Panc1 (cell line): Measurements from ENCODE around the gene GNG3. TPM values are rescaled to one million over a fixed set of nuclear protein-coding genes. Genes with fewer than 3 reads are reported as not detected.

Experiments
- ATAC-seq: fragments of 200-7000 bp; cut with Tn5 transposase; 2 replicates; pipeline ENCODE4 v1.9.1; 2020; ENCODE audit warnings: mild to moderate bottlenecking, moderate library complexity
- Bru-seq: library from RNA; stranded (reverse); fragments of 400-500 nt; gene quantifications from one replicate; lab custom pipeline; 2021; lab: Mats Ljungman, UMichigan
- BruChase-seq, 2 experiments: library from RNA; stranded (reverse); fragments of 400-500 nt; gene quantifications; one replicate each; lab custom pipeline; 2021; lab: Mats Ljungman, UMichigan
- BruUV-seq: library from RNA; stranded (reverse); fragments of 400-500 nt; replicated peaks from 2 replicates; lab custom pipeline; 2021; lab: Mats Ljungman, UMichigan
- CTCF ChIA-PET: fragments of 300-600 bp; sonication (Branson Sonifier 250); formaldehyde crosslinking; loops from one replicate; lab custom pipeline; 2022; ENCODE audit warnings: antibody characterized with exemption; lab: Charles Lee
- POLR2A ChIA-PET: fragments of 300-600 bp; sonication (Branson Sonifier 250); formaldehyde crosslinking; loops from one replicate; lab custom pipeline; 2022; ENCODE audit warnings: antibody characterized with exemption; lab: Charles Lee
- DNase-seq: peaks from one replicate; pipeline ENCODE4 v3.0.0-alpha.2; 2010; ENCODE audit warnings: low read depth, low spot score
- H3K27ac ChIP-seq: 2 replicates; pipeline ENCODE4 v1.5.1; 2011; ENCODE audit warnings: mild to moderate bottlenecking, low read length, inconsistent platforms
- H3K27me3 ChIP-seq: fragments of 200-500 bp; sonication (Bioruptor generic); 2 replicates; pipeline ENCODE4 v1.6.0; 2014; ENCODE audit warnings: low read length, inconsistent platforms; ENCODE audit not compliant: control insufficient read depth, insufficient read depth
- H3K36me3 ChIP-seq: fragments of 200-500 bp; sonication (Bioruptor generic); 2 replicates; pipeline ENCODE4 v1.5.1; 2014; ENCODE audit warnings: inconsistent platforms, mild to moderate bottlenecking, low read length, moderate library complexity; ENCODE audit not compliant: control insufficient read depth, insufficient read depth
- H3K4me1 ChIP-seq: 2 replicates; pipeline ENCODE4 v1.5.1; 2011; ENCODE audit warnings: inconsistent platforms, mild to moderate bottlenecking, low read length, moderate library complexity; ENCODE audit not compliant: control insufficient read depth, insufficient read depth
- H3K4me3 ChIP-seq, 2 experiments: 2 replicates each; pipeline ENCODE4 v1.5.1; 2011 to 2012; ENCODE audit warnings: low read depth in 2 of 2, low read length in 2 of 2, mild to moderate bottlenecking in 2 of 2, inconsistent platforms in 1 of 2, moderate library complexity in 1 of 2
- H3K9me3 ChIP-seq: fragments of 200-500 bp; sonication (Bioruptor generic); 2 replicates; pipeline ENCODE4 v1.5.1; 2014; ENCODE audit warnings: low read depth, mild to moderate bottlenecking, inconsistent platforms, low read length, moderate library complexity; ENCODE audit not compliant: control insufficient read depth, insufficient read depth
- CTCF ChIP-seq: fragments of 450-650 bp; IDR thresholded peaks from 2 replicates; pipeline ENCODE4 v1.5.1; 2017; ENCODE audit warnings: mild to moderate bottlenecking
- POLR2AphosphoS5 ChIP-seq: IDR thresholded peaks from 2 replicates; pipeline ENCODE4 v1.6.1; 2012; ENCODE audit warnings: mild to moderate bottlenecking, low read depth, low read length, moderate library complexity
- REST ChIP-seq, 2 experiments: IDR thresholded peaks; 2 replicates each; pipeline ENCODE4 v1.6.1; 2011 to 2012; ENCODE audit warnings: low read depth in 2 of 2, control low read depth in 1 of 2, low read length in 1 of 2, mild to moderate bottlenecking in 1 of 2, moderate library complexity in 1 of 2; ENCODE audit not compliant: insufficient read depth in 1 of 2
- SIN3A ChIP-seq: IDR thresholded peaks from 2 replicates; pipeline ENCODE4 v1.6.1; 2012; ENCODE audit warnings: low read depth, mild to moderate bottlenecking, low read length, moderate library complexity, borderline replicate concordance; ENCODE audit not compliant: insufficient read depth
- TCF7L2 ChIP-seq: IDR thresholded peaks from 2 replicates; pipeline ENCODE4 v1.6.1; 2011; ENCODE audit warnings: mild to moderate bottlenecking, low read depth, low read length, inconsistent platforms
- in situ Hi-C: cut with HindIII; loops from 2 replicates; pipeline ENCODE4 v1.10.0; 2016; ENCODE audit warnings: low sequenced_read_pairs, low pct_unique_long_range_greater_than_20kb
- intact Hi-C: fragments of 100-400 bp; cut with micrococcal nuclease; formaldehyde crosslinking; loops from one replicate; pipeline ENCODE4 v1.10.0; 2022; ENCODE audit not compliant: unreplicated experiment
- long read RNA-seq: library from polyadenylated mRNA; unstranded; transcript quantifications from one replicate; pipeline ENCODE4 v2.0.0, GENCODE V29; 2021; ENCODE audit not compliant: unreplicated experiment
- polyA plus RNA-seq: library from polyadenylated mRNA; unstranded; fragments of >200 nt; gene quantifications from one replicate; pipeline ENCODE4 v1.2.1, GENCODE V29; 2012; ENCODE audit warnings: missing spikeins; ENCODE audit not compliant: insufficient read length
- total RNA-seq: library from RNA; stranded (reverse); gene quantifications from one replicate; pipeline ENCODE4 v1.2.1, GENCODE V29; 2021; ENCODE audit not compliant: unreplicated experiment

The GNG3 gene
- not detected for total RNA-seq
- 0.93 TPM for polyA plus RNA-seq
- not detected for Bru-seq, nascent RNA
- BruChase-seq, experiment 1, labeled RNA remaining after a 2-hour chase = not detected
- percentile 28 among the genes with signal in this experiment for BruChase-seq, experiment 2, labeled RNA remaining after a 6-hour chase
- long read RNA-seq, partial matches to known transcripts = 0 of 12 reads
- long read RNA-seq, other reads (novel, unspliced or antisense) = 12 of 12 reads

GRCh38 chr11:62707277-62707861 lies at the start of gene GNG3, which contains the start of gene BSCL2:
GNG3 (plus strand) TSS chr11:62707676; CDS start chr11:62708296, 620 bp downstream.
BSCL2 (minus strand) TSS chr11:62707424; CDS start chr11:62707195, 229 bp downstream.
- Histone ChIP-seq H3K27me3 (no peaks in the 10 kb centered on the region), H3K36me3 (no peaks in the 10 kb centered on the region; the same call in 1 of the 2 replicates), H3K9me3 (no peaks in the 10 kb centered on the region), H3K4me3 (peak within 1 kb of the TSS; percentile 77 to 89), H3K4me1 (peaks cover 23% of the 10 kb centered on the region), H3K27ac (peak within 1 kb of the TSS; percentile 80)
- in situ Hi-C loops (no loop called here), intact Hi-C loops (no loop called here)
- no peak for ATAC-seq
- POLR2A ChIA-PET = no interaction called here
- TF ChIP-seq REST (IDR thresholded peaks at IDR 0.05; ENCODE audit: insufficient read depth in 1 of 2, low read depth in 2 of 2, low read length in 1 of 2) = no peak
- no peak for TF ChIP-seq SIN3A
- TF ChIP-seq CTCF = no peak
- no peak for TF ChIP-seq TCF7L2
- TF ChIP-seq POLR2AphosphoS5 = no peak
- CTCF ChIA-PET = no interaction called here
- BruUV-seq = no TSS peak
- no peak for DNase-seq

- TF ChIP-seq POLR2AphosphoS5 = no peak
- TF ChIP-seq SIN3A = no peak
- no peak for TF ChIP-seq TCF7L2
- no peak for TF ChIP-seq CTCF
- no peak for TF ChIP-seq REST (IDR thresholded peaks at IDR 0.05; ENCODE audit: insufficient read depth in 1 of 2, low read depth in 2 of 2, low read length in 1 of 2)
- intact Hi-C loops = no loop called here
- CTCF ChIA-PET = interaction anchor here (0.6 to 0.9 kb wide), 2 partner anchors 53 to 54 kb away, joined by 3 to 6 read pairs; no protein-coding TSS in a partner anchor
- peaks cover 16% of the 10 kb centered on the region for H3K4me1 ChIP-seq
- peaks cover 9% of the 10 kb centered on the region for H3K36me3 ChIP-seq
- H3K9me3 ChIP-seq = no peaks in the 10 kb centered on the region
- peak overlapping the region; percentile 99 for H3K27ac ChIP-seq
- peak overlapping the region; percentile 94 to 96 for H3K4me3 ChIP-seq
- ATAC-seq (peak; percentile 46), DNase-seq (no peak)
- no peaks in the 10 kb centered on the region for H3K27me3 ChIP-seq
- POLR2A ChIA-PET = interaction anchor here (0.5 to 1.7 kb wide), 13 partner anchors 9 to 226 kb away, joined by 3 to 10 read pairs (median 3); partner anchors contain the start of genes HNRNPUL2, INTS5 and TTC9C
- TSS peak; percentile 83 for BruUV-seq
- in situ Hi-C loops = no loop called here
These were observed 42.9 kb upstream of the GNG3 start for GRCh38 chr11:62664405-62665074.
